ENCODE data around the gene TNRC6C.

GRCh38 chr17:78151514-78152008, 193.1 kb downstream of the TNRC6C start:
- TF ChIP-seq POLR2AphosphoS5 (IDR thresholded peaks at IDR 0.05) (no peak), CTCF (IDR thresholded peaks at IDR 0.05) (no peak)

All from breast epithelium (tissue), 3 donors.